Liver (tissue), 9 donors: ENCODE measurements around the gene PSMA5. TPM values are rescaled to one million over a fixed set of nuclear protein-coding genes. Genes with fewer than 3 reads are reported as not detected.

Experiments used
- DNase-seq: peaks from one replicate; pipeline ENCODE4 v3.0.0-alpha.2; 2017; ENCODE audit warnings: low spot score
- H3K27ac ChIP-seq, 2 donors: one replicate each; pipeline ENCODE4 v1.7.0; 2013; ENCODE audit warnings: inconsistent platforms in 2 of 2, low read length in 2 of 2, control low read depth in 1 of 2, low read depth in 1 of 2, mild to moderate bottlenecking in 1 of 2
- H3K27me3 ChIP-seq, 4 donors: one replicate each; pipeline versions ENCODE4 v1.6.1 to v1.7.0; 2013; ENCODE audit warnings: low read length in 3 of 4, inconsistent platforms in 1 of 4, mild to moderate bottlenecking in 1 of 4, moderate library complexity in 1 of 4; ENCODE audit not compliant: control insufficient read depth in 4 of 4, insufficient read depth in 4 of 4
- H3K36me3 ChIP-seq, 4 donors: one replicate each; pipeline versions ENCODE4 v1.6.1 to v1.7.0; 2013; ENCODE audit warnings: low read length in 3 of 4, mild to moderate bottlenecking in 3 of 4, low read depth in 1 of 4, moderate library complexity in 1 of 4; ENCODE audit not compliant: control insufficient read depth in 4 of 4, insufficient read depth in 3 of 4
- H3K4me1 ChIP-seq, 4 donors: one replicate each; pipeline versions ENCODE4 v1.6.1 to v1.7.0; 2013; ENCODE audit warnings: low read length in 3 of 4, mild to moderate bottlenecking in 3 of 4, moderate library complexity in 1 of 4; ENCODE audit not compliant: control insufficient read depth in 4 of 4, insufficient read depth in 4 of 4
- H3K4me3 ChIP-seq, 3 donors: one replicate each; pipeline versions ENCODE4 v1.6.1 to v1.7.0; 2013; ENCODE audit warnings: low read length in 3 of 3, control low read depth in 1 of 3, low read depth in 1 of 3, mild to moderate bottlenecking in 1 of 3
- H3K9ac ChIP-seq, 2 donors: one replicate each; pipeline ENCODE4 v1.7.0; 2013; ENCODE audit warnings: low read length in 2 of 2, mild to moderate bottlenecking in 2 of 2, moderate library complexity in 2 of 2, control low read depth in 1 of 2, low read depth in 1 of 2
- H3K9me3 ChIP-seq, 4 donors: one replicate each; pipeline versions ENCODE4 v1.6.1 to v1.7.0; 2013; ENCODE audit warnings: low read length in 3 of 4; ENCODE audit not compliant: control insufficient read depth in 4 of 4
- EGR1 ChIP-seq, 2 donors: IDR thresholded peaks; 2 replicates each; pipeline ENCODE4 v1.6.1; 2016 to 2018; ENCODE audit warnings: antibody characterized with exemption in 2 of 2, low read depth in 2 of 2
- FOXA1 ChIP-seq: IDR thresholded peaks from 2 replicates; pipeline ENCODE4 v1.6.1; 2016; ENCODE audit warnings: antibody characterized with exemption
- FOXA2 ChIP-seq: IDR thresholded peaks from 2 replicates; pipeline ENCODE4 v1.6.1; 2016; ENCODE audit warnings: antibody characterized with exemption
- GABPA ChIP-seq, 2 donors: IDR thresholded peaks in 1 of 2; conservative IDR thresholded peaks in 1 of 2; 2 replicates each; pipeline ENCODE4 v1.6.1; 2016; ENCODE audit warnings: antibody characterized with exemption in 2 of 2, mild to moderate bottlenecking in 1 of 2, moderate library complexity in 1 of 2
- HNF4A ChIP-seq, 2 donors: conservative IDR thresholded peaks; 2 replicates each; pipeline ENCODE4 v1.6.1; 2016; ENCODE audit warnings: antibody characterized with exemption in 2 of 2, mild to moderate bottlenecking in 2 of 2
- HNF4G ChIP-seq: IDR thresholded peaks from 2 replicates; pipeline ENCODE4 v1.6.1; 2016; ENCODE audit warnings: antibody characterized with exemption
- NR2F2 ChIP-seq: IDR thresholded peaks from 2 replicates; pipeline ENCODE4 v1.6.1; 2016; ENCODE audit warnings: antibody characterized with exemption
- RAD21 ChIP-seq, 2 donors: IDR thresholded peaks; 2 replicates each; pipeline ENCODE4 v1.6.1; 2016; ENCODE audit warnings: antibody characterized with exemption in 2 of 2, mild to moderate bottlenecking in 2 of 2
- RXRA ChIP-seq, 2 donors: IDR thresholded peaks; 2 replicates each; pipeline ENCODE4 v1.6.1; 2017 to 2018; ENCODE audit warnings: antibody characterized with exemption in 2 of 2, mild to moderate bottlenecking in 1 of 2
- SP1 ChIP-seq: IDR thresholded peaks from 2 replicates; pipeline ENCODE4 v1.6.1; 2018; ENCODE audit warnings: antibody characterized with exemption, mild to moderate bottlenecking
- YY1 ChIP-seq: IDR thresholded peaks from 2 replicates; pipeline ENCODE4 v1.6.1; 2016; ENCODE audit warnings: antibody characterized with exemption, mild to moderate bottlenecking
- WGBS: extraction: QIAGEN DNeasy Blood & Tissue Kit; methylation state at CpG from one replicate; pipeline ENCODE4 v1.1.7; 2013; 5-methylcytosine and 5-hydroxymethylcytosine counted together
- polyA plus RNA-seq, 2 donors: library from polyadenylated mRNA; stranded (reverse) in 1 of 2; unstranded in 1 of 2; fragments of 200-250 nt in 1 of 2; fragments of >200 nt in 1 of 2; fragmentation: Nextera tagmentation in 1 of 2; extraction: Ambion mirVana in 1 of 2; gene quantifications; one replicate each; pipeline versions ENCODE4 v1.2.1 to v1.2.3, GENCODE V29; 2013 to 2015
- total RNA-seq, 2 donors: library from RNA; depleted of rRNA; stranded (reverse); fragments of >200 nt; gene quantifications; one replicate each; pipeline ENCODE4 v1.2.3, GENCODE V29; 2014
- TF ChIP-seq, protein P1 (sequence below): fragments of 150-350 bp; IDR thresholded peaks from 2 replicates; pipeline ENCODE4 v1.5.1; 2017; ENCODE audit warnings: improper control_type of control experiment, low read depth, low read length; ENCODE audit not compliant: missing input control
- TF ChIP-seq, protein P2 (sequence below): IDR thresholded peaks from 2 replicates; pipeline ENCODE4 v1.6.1; 2016; ENCODE audit warnings: antibody characterized with exemption
- TF ChIP-seq, protein P3 (sequence below): IDR thresholded peaks from 2 replicates; pipeline ENCODE4 v1.6.1; 2016; ENCODE audit warnings: antibody characterized with exemption
- TF ChIP-seq, protein P4 (sequence below): IDR thresholded peaks from 2 replicates; pipeline ENCODE4 v1.6.1; 2016; ENCODE audit warnings: antibody characterized with exemption
- donor health status: healthy.
- donor health status: healthy.
- donor health status: healthy.
- donor health status: healthy.
- donor health status: healthy.

Gene PSMA5
- total and polyA plus RNA-seq, 4 donors = 26.3 to 88.6 (median 67.9) TPM

DNA sequence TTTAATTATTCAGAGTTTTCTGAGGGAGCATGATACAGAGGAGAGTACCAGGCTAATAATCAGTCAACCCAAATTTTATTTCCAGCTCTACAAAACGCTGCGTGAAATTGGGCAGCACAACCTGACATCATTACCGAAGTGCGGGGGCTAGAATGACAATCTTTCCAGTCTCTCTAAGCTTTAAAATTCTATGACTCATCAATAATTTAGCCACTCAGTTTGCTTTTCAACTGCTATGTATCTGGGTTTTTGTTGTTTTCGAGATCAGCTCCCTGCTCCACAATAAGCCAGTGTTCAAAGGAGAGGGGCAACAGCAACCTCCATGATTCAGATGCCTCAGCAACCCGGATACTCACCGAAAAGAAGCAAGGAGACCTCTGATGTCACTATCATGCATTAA, 42.4 kb downstream of the PSMA5 start (continued):
- TF ChIP-seq, protein P1, sequence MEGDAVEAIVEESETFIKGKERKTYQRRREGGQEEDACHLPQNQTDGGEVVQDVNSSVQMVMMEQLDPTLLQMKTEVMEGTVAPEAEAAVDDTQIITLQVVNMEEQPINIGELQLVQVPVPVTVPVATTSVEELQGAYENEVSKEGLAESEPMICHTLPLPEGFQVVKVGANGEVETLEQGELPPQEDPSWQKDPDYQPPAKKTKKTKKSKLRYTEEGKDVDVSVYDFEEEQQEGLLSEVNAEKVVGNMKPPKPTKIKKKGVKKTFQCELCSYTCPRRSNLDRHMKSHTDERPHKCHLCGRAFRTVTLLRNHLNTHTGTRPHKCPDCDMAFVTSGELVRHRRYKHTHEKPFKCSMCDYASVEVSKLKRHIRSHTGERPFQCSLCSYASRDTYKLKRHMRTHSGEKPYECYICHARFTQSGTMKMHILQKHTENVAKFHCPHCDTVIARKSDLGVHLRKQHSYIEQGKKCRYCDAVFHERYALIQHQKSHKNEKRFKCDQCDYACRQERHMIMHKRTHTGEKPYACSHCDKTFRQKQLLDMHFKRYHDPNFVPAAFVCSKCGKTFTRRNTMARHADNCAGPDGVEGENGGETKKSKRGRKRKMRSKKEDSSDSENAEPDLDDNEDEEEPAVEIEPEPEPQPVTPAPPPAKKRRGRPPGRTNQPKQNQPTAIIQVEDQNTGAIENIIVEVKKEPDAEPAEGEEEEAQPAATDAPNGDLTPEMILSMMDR = no peak
- no peak for TF ChIP-seq RXRA (IDR thresholded peaks at IDR 0.05)
- TF ChIP-seq, protein P2, sequence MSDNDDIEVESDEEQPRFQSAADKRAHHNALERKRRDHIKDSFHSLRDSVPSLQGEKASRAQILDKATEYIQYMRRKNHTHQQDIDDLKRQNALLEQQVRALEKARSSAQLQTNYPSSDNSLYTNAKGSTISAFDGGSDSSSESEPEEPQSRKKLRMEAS = no peak
- TF ChIP-seq HNF4A (conservative IDR thresholded peaks at IDR 0.05) = no peak
- no peak for TF ChIP-seq FOXA2
- TF ChIP-seq, protein P3, sequence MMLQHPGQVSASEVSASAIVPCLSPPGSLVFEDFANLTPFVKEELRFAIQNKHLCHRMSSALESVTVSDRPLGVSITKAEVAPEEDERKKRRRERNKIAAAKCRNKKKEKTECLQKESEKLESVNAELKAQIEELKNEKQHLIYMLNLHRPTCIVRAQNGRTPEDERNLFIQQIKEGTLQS = no peak
- no peak for TF ChIP-seq RAD21 (IDR thresholded peaks at IDR 0.05)
- no peak for TF ChIP-seq SP1
- TF ChIP-seq NR2F2 = no peak

DNA sequence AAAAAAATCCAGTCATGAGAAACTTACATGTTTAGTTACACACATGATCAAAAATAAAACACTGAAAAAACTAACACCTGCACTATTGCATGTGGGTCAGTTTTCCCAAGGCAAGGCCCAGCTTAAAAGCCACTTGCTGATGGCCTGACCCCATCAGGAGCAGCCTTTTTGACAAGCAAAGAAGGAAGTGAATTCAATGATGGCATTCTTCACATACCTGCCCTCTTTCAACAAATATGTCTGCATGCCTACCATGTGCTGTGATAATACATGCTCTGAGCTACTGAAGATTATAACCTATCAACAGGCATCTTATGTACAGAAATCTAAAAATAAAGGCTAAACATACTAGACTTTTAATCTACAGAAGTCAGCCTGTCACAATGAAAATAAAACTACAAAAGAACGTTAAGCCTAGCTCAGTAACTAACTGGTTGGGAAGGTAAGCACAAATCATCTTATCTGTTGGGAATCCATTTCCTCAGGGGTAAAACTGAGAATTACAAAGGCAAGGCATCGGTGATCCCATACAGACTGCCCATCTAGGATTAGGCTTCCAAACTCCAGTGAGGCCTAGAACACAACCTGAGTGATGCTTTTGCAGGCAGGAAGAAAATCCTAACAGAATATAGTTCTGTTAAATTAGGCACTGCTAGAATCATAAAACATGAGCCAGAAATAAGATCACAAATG, 43.0 kb downstream of the PSMA5 start:
- TF ChIP-seq HNF4G = no peak
- no peak for TF ChIP-seq EGR1 (IDR thresholded peaks at IDR 0.05; ENCODE audit: low read depth in 2 of 2)
- no peak for TF ChIP-seq SP1
- TF ChIP-seq RXRA (IDR thresholded peaks at IDR 0.05) = no peak
- TF ChIP-seq HNF4A (conservative IDR thresholded peaks at IDR 0.05) = no peak
- TF ChIP-seq YY1 = no peak
- no peak for TF ChIP-seq RAD21 (IDR thresholded peaks at IDR 0.05)
- TF ChIP-seq, protein P4, sequence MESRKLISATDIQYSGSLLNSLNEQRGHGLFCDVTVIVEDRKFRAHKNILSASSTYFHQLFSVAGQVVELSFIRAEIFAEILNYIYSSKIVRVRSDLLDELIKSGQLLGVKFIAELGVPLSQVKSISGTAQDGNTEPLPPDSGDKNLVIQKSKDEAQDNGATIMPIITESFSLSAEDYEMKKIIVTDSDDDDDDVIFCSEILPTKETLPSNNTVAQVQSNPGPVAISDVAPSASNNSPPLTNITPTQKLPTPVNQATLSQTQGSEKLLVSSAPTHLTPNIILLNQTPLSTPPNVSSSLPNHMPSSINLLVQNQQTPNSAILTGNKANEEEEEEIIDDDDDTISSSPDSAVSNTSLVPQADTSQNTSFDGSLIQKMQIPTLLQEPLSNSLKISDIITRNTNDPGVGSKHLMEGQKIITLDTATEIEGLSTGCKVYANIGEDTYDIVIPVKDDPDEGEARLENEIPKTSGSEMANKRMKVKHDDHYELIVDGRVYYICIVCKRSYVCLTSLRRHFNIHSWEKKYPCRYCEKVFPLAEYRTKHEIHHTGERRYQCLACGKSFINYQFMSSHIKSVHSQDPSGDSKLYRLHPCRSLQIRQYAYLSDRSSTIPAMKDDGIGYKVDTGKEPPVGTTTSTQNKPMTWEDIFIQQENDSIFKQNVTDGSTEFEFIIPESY = no peak
- no peak for TF ChIP-seq FOXA1
- no peak for TF ChIP-seq GABPA (IDR thresholded peaks at IDR 0.05 in 1 of 2, conservative IDR thresholded peaks at IDR 0.05 in 1 of 2)
- no peaks in the 10 kb centered on the region for H3K9me3 ChIP-seq
- H3K9ac ChIP-seq = no peak overlapping the region
- no peak overlapping the region for H3K4me3 ChIP-seq
- 76% methylated on average over 2 of the region's 2 CpGs for WGBS
- no peak overlapping the region for H3K27ac ChIP-seq
- no peaks in the 10 kb centered on the region for H3K27me3 ChIP-seq
- H3K4me1 ChIP-seq = no peaks in the 10 kb centered on the region
- DNase-seq = no peak
- H3K36me3 ChIP-seq = no peaks in the 10 kb centered on the region

DNA sequence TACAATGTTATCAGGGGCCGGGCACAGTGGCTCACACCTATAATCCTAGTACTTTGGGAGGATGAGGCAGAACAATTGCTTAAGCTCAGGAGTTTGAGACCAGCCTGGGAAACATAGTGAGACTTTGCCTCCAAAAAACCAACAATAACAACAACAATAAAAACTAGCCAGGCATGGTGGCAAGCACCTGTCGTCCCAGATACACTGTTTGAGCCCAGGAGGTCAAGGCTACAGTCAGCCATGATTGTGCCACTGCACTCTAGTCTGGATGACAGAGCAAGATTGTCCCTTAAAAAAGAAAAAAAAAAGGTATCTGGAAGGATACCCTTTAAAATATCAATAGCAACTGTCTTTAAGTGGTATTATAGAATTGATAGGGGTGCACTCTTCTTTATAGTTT, 44.7 kb downstream of the PSMA5 start:
- no peaks in the 10 kb centered on the region for H3K9me3 ChIP-seq
- no peak overlapping the region for H3K4me3 ChIP-seq
- H3K4me1 ChIP-seq = no peaks in the 10 kb centered on the region
- H3K27ac ChIP-seq = no peak overlapping the region
- DNase-seq = no peak
- H3K27me3 ChIP-seq = no peaks in the 10 kb centered on the region
- no peaks in the 10 kb centered on the region for H3K36me3 ChIP-seq
- 61% methylated on average over 2 of the region's 2 CpGs for WGBS
- no peak overlapping the region for H3K9ac ChIP-seq
- no peak for TF ChIP-seq GABPA (IDR thresholded peaks at IDR 0.05 in 1 of 2, conservative IDR thresholded peaks at IDR 0.05 in 1 of 2)
- TF ChIP-seq EGR1 (IDR thresholded peaks at IDR 0.05; ENCODE audit: low read depth in 2 of 2) = no peak
